GM19452 (cell line): ENCODE results near the gene SLCO4A1.

Source experiments
- ATAC-seq: cut with Tn5 transposase; IDR thresholded peaks from one replicate; pipeline ENCODE4 v1.9.1; 2021; ENCODE audit not compliant: unreplicated experiment

The SLCO4A1 gene

GRCh38 chr20:62642051-62642665 is at the start of gene SLCO4A1:
SLCO4A1 (plus strand) TSS chr20:62642503; CDS start chr20:62656455, 13,952 bp downstream.
- ATAC-seq, result peak; percentile 56

- ATAC-seq, result no peak
These were observed 49.7 kb upstream of the SLCO4A1 start for GRCh38 chr20:62592506-62593177.

GRCh38 chr20:62593616-62594015 is 48.7 kb upstream of the SLCO4A1 start:
- ATAC-seq, result no peak

- ATAC-seq, result no peak
These were observed 47.2 kb upstream of the SLCO4A1 start for GRCh38 chr20:62595069-62595468.

- no peak for ATAC-seq
These were observed 46.8 kb upstream of the SLCO4A1 start for GRCh38 chr20:62595491-62595890.

- no peak for ATAC-seq
These were observed 45.8 kb upstream of the SLCO4A1 start for GRCh38 chr20:62596486-62596885.

- ATAC-seq, result no peak
These were observed 45.4 kb upstream of the SLCO4A1 start for GRCh38 chr20:62596921-62597320.

- ATAC-seq, result no peak
These were observed 44.7 kb upstream of the SLCO4A1 start for GRCh38 chr20:62597416-62598115.

GRCh38 chr20:62598761-62599194 is 43.5 kb upstream of the SLCO4A1 start:
- no peak for ATAC-seq

GRCh38 chr20:62599216-62600110 is 42.8 kb upstream of the SLCO4A1 start:
- no peak for ATAC-seq

GRCh38 chr20:62601172-62601571 is 41.1 kb upstream of the SLCO4A1 start:
- no peak for ATAC-seq

- ATAC-seq, result no peak
These were observed 40.6 kb upstream of the SLCO4A1 start for GRCh38 chr20:62601714-62602113.

GRCh38 chr20:62602550-62602949 is 39.8 kb upstream of the SLCO4A1 start:
- no peak for ATAC-seq

- ATAC-seq, result no peak
These were observed 39.0 kb upstream of the SLCO4A1 start for GRCh38 chr20:62603021-62603906.

- no peak for ATAC-seq
These were observed 38.2 kb upstream of the SLCO4A1 start for GRCh38 chr20:62603907-62604785.

GRCh38 chr20:62604796-62605195 is 37.5 kb upstream of the SLCO4A1 start:
- no peak for ATAC-seq

- ATAC-seq, result no peak
These were observed 36.9 kb upstream of the SLCO4A1 start for GRCh38 chr20:62605236-62605943.

GRCh38 chr20:62606016-62606415 is 36.3 kb upstream of the SLCO4A1 start:
- no peak for ATAC-seq
